ENCODE results near the gene ATP2A1. TPM values are rescaled to one million over a fixed set of nuclear protein-coding genes. Genes with fewer than 3 reads are reported as not detected.

Gene ATP2A1
- 1 to 10 TPM; 2.0 to 2.8 TPM for total RNA-seq

GRCh38 chr16:28878083-28878926 is at the start of gene ATP2A1:
Gene ATP2A1, plus strand, starts transcription at chr16:28878488. Its CDS starts 184 bp downstream, at chr16:28878672.
- Mint-ChIP-seq H3K9me3 (no peaks in the 10 kb centered on the region), H3K27ac (no peak within 1 kb of the TSS), H3K4me3 (peak within 1 kb of the TSS; percentile 88), H3K27me3 (peaks cover 15% of the 10 kb centered on the region), H3K36me3 (peaks cover 2% of the 10 kb centered on the region), H3K4me1 (peaks cover 27% of the 10 kb centered on the region)
- no peak for DNase-seq

- H3K27ac Mint-ChIP-seq, result peak overlapping the region; percentile 34
- no peaks in the 10 kb centered on the region for H3K27me3 Mint-ChIP-seq
- no peaks in the 10 kb centered on the region for H3K9me3 Mint-ChIP-seq
These were observed 48.5 kb upstream of the ATP2A1 start for GRCh38 chr16:28829747-28830146.

GRCh38 chr16:28830531-28830930 is 47.8 kb upstream of the ATP2A1 start:
- Mint-ChIP-seq H3K4me1 (peaks cover 30% of the 10 kb centered on the region), H3K27me3 (no peaks in the 10 kb centered on the region), H3K36me3 (peaks cover 72% of the 10 kb centered on the region), H3K27ac (no peak overlapping the region), H3K9me3 (no peaks in the 10 kb centered on the region), H3K4me3 (no peak overlapping the region)
- DNase-seq, result no peak

More at GRCh38 chr16:28829747-28830146, 48.5 kb upstream of the ATP2A1 start:
- DNase-seq, result no peak
- Mint-ChIP-seq H3K4me1 (peaks cover 35% of the 10 kb centered on the region), H3K4me3 (no peak overlapping the region), H3K36me3 (peaks cover 76% of the 10 kb centered on the region)

- H3K36me3 Mint-ChIP-seq, result peaks cover 65% of the 10 kb centered on the region
- no peak overlapping the region for H3K27ac Mint-ChIP-seq
- no peak overlapping the region for H3K4me3 Mint-ChIP-seq
- peaks cover 14% of the 10 kb centered on the region for H3K4me1 Mint-ChIP-seq
- no peaks in the 10 kb centered on the region for H3K9me3 Mint-ChIP-seq
- DNase-seq, result no peak
- H3K27me3 Mint-ChIP-seq, result no peaks in the 10 kb centered on the region
These were observed 43.9 kb upstream of the ATP2A1 start for GRCh38 chr16:28834349-28834748.

- no peak overlapping the region for H3K4me3 Mint-ChIP-seq
These were observed 43.1 kb upstream of the ATP2A1 start for GRCh38 chr16:28834873-28835863.

GRCh38 chr16:28835864-28836760 is 42.2 kb upstream of the ATP2A1 start:
- Mint-ChIP-seq H3K36me3 (peaks cover 53% of the 10 kb centered on the region), H3K27me3 (no peaks in the 10 kb centered on the region), H3K4me3 (no peak overlapping the region), H3K27ac (peak overlapping the region; percentile 42), H3K9me3 (no peaks in the 10 kb centered on the region), H3K4me1 (peaks cover 9% of the 10 kb centered on the region)
- DNase-seq, result no peak

More at GRCh38 chr16:28834873-28835863, 43.1 kb upstream of the ATP2A1 start:
- no peak for DNase-seq
- H3K27me3 Mint-ChIP-seq, result no peaks in the 10 kb centered on the region
- H3K9me3 Mint-ChIP-seq, result no peaks in the 10 kb centered on the region
- H3K4me1 Mint-ChIP-seq, result peaks cover 10% of the 10 kb centered on the region
- peaks cover 58% of the 10 kb centered on the region for H3K36me3 Mint-ChIP-seq
- peak overlapping the region; percentile 61 for H3K27ac Mint-ChIP-seq

- no peaks in the 10 kb centered on the region for H3K27me3 Mint-ChIP-seq
- peaks cover 57% of the 10 kb centered on the region for H3K36me3 Mint-ChIP-seq
- no peaks in the 10 kb centered on the region for H3K9me3 Mint-ChIP-seq
- DNase-seq, result no peak
- H3K4me3 Mint-ChIP-seq, result no peak overlapping the region
- H3K27ac Mint-ChIP-seq, result no peak overlapping the region
- peaks cover 9% of the 10 kb centered on the region for H3K4me1 Mint-ChIP-seq
These were observed 41.6 kb upstream of the ATP2A1 start for GRCh38 chr16:28836761-28837064.

- H3K9me3 Mint-ChIP-seq, result no peaks in the 10 kb centered on the region
- H3K36me3 Mint-ChIP-seq, result peaks cover 52% of the 10 kb centered on the region
- H3K27me3 Mint-ChIP-seq, result no peaks in the 10 kb centered on the region
- DNase-seq, result no peak
- H3K27ac Mint-ChIP-seq, result peak overlapping the region; percentile 62
- peaks cover 9% of the 10 kb centered on the region for H3K4me1 Mint-ChIP-seq
- no peak overlapping the region for H3K4me3 Mint-ChIP-seq
These were observed 40.4 kb upstream of the ATP2A1 start for GRCh38 chr16:28837672-28838557.

GRCh38 chr16:28838558-28838918 is 39.8 kb upstream of the ATP2A1 start:
- H3K4me1 Mint-ChIP-seq, result peaks cover 9% of the 10 kb centered on the region
- peak overlapping the region; percentile 62 for H3K27ac Mint-ChIP-seq
- no peak overlapping the region for H3K4me3 Mint-ChIP-seq
- H3K9me3 Mint-ChIP-seq, result no peaks in the 10 kb centered on the region
- DNase-seq, result no peak
- peaks cover 47% of the 10 kb centered on the region for H3K36me3 Mint-ChIP-seq
- no peaks in the 10 kb centered on the region for H3K27me3 Mint-ChIP-seq

GRCh38 chr16:28839004-28839639 is 39.2 kb upstream of the ATP2A1 start:
- no peaks in the 10 kb centered on the region for H3K27me3 Mint-ChIP-seq
- peaks cover 9% of the 10 kb centered on the region for H3K4me1 Mint-ChIP-seq
- DNase-seq, result no peak
- peak overlapping the region; percentile 62 for H3K27ac Mint-ChIP-seq
- H3K4me3 Mint-ChIP-seq, result no peak overlapping the region
- peaks cover 42% of the 10 kb centered on the region for H3K36me3 Mint-ChIP-seq
- no peaks in the 10 kb centered on the region for H3K9me3 Mint-ChIP-seq

- H3K9me3 Mint-ChIP-seq, result no peaks in the 10 kb centered on the region
- no peaks in the 10 kb centered on the region for H3K27me3 Mint-ChIP-seq
- DNase-seq, result no peak
- peaks cover 44% of the 10 kb centered on the region for H3K36me3 Mint-ChIP-seq
- H3K4me1 Mint-ChIP-seq, result peaks cover 8% of the 10 kb centered on the region
- peak overlapping the region; percentile 49 for H3K27ac Mint-ChIP-seq
- no peak overlapping the region for H3K4me3 Mint-ChIP-seq
These were observed 38.4 kb upstream of the ATP2A1 start for GRCh38 chr16:28839899-28840298.

- no peaks in the 10 kb centered on the region for H3K27me3 Mint-ChIP-seq
- H3K36me3 Mint-ChIP-seq, result peaks cover 42% of the 10 kb centered on the region
- H3K4me3 Mint-ChIP-seq, result no peak overlapping the region
These were observed 35.6 kb upstream of the ATP2A1 start for GRCh38 chr16:28842696-28843095.

GRCh38 chr16:28843766-28844165 is 34.5 kb upstream of the ATP2A1 start:
- H3K27ac Mint-ChIP-seq, result no peak overlapping the region
- H3K36me3 Mint-ChIP-seq, result peaks cover 34% of the 10 kb centered on the region
- DNase-seq, result no peak
- H3K27me3 Mint-ChIP-seq, result no peaks in the 10 kb centered on the region
- no peaks in the 10 kb centered on the region for H3K9me3 Mint-ChIP-seq
- H3K4me3 Mint-ChIP-seq, result no peak overlapping the region
- H3K4me1 Mint-ChIP-seq, result peaks cover 9% of the 10 kb centered on the region

More at GRCh38 chr16:28842696-28843095, 35.6 kb upstream of the ATP2A1 start:
- Mint-ChIP-seq H3K9me3 (no peaks in the 10 kb centered on the region), H3K4me1 (peaks cover 10% of the 10 kb centered on the region), H3K27ac (peak overlapping the region; percentile 59)
- DNase-seq, result no peak

All from activated naive CD8-positive, alpha-beta T cell treated with anti-CD3 and anti-CD28 coated beads for 36 hours (primary cell).